DOHH2 (cell line): ENCODE results near the gene POPDC3.

Experiments
- EZH2phosphoT487 ChIP-seq: fragments of 200-600 bp; sonication (generic); IDR thresholded peaks from 2 replicates; pipeline ENCODE4 v1.6.1; 2017; ENCODE audit warnings: borderline replicate concordance, mild to moderate bottlenecking, antibody characterized with exemption, low read length, moderate library complexity, mixed read lengths
- TF ChIP-seq, protein P1 (sequence below): fragments of 200-600 bp; sonication (generic); IDR thresholded peaks from one replicate; pipeline ENCODE4 v1.5.1; 2014; ENCODE audit warnings: antibody characterized with exemption, mild to moderate bottlenecking, low read depth, low read length; ENCODE audit not compliant: poor library complexity, severe bottlenecking

DNA sequence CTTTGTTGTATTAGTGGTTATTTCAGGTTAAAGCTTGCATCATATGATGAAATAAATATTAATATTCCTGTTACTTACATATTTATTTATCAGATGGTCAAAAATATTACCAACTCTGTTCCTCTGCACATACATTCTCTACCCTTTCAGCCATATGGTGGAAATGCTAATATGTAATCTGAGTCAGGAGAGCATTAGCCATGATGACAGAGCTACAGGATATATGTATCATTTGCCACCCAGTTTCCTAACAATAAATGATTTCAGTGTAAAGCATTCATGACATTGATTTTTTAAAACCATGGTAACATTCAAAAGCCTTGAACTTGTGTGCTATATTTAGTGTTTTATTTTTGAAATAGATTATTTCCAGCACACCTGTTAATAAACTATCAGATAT, 16.6 kb downstream of the POPDC3 start:
- TF ChIP-seq, protein P1, sequence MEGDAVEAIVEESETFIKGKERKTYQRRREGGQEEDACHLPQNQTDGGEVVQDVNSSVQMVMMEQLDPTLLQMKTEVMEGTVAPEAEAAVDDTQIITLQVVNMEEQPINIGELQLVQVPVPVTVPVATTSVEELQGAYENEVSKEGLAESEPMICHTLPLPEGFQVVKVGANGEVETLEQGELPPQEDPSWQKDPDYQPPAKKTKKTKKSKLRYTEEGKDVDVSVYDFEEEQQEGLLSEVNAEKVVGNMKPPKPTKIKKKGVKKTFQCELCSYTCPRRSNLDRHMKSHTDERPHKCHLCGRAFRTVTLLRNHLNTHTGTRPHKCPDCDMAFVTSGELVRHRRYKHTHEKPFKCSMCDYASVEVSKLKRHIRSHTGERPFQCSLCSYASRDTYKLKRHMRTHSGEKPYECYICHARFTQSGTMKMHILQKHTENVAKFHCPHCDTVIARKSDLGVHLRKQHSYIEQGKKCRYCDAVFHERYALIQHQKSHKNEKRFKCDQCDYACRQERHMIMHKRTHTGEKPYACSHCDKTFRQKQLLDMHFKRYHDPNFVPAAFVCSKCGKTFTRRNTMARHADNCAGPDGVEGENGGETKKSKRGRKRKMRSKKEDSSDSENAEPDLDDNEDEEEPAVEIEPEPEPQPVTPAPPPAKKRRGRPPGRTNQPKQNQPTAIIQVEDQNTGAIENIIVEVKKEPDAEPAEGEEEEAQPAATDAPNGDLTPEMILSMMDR, result no peak
- TF ChIP-seq EZH2phosphoT487, result no peak
